Endometrial microvascular endothelial cells (primary cell): Measurements from ENCODE around the gene TMEM131L. TPM values are rescaled to one million over a fixed set of nuclear protein-coding genes. Genes with fewer than 3 reads are reported as not detected.

Experiments used
- in situ Hi-C: cut with HindIII; loops from 2 replicates; pipeline ENCODE4 v1.10.0; 2017; ENCODE audit warnings: low sequenced_read_pairs, low pct_unique_long_range_greater_than_20kb; ENCODE audit errors: inconsistent ontology term
- total RNA-seq: library from RNA; depleted of rRNA; stranded (reverse); fragments of >200 nt; gene quantifications from one replicate; pipeline ENCODE4 v1.2.3, GENCODE V29; 2015; ENCODE audit errors: inconsistent ontology term

The TMEM131L gene
- total RNA-seq, 1 donor from 2014 or later, result 21.4 TPM

- in situ Hi-C loops, result no loop called here
Measured at GRCh38 chr4:153517159-153517558, 51.0 kb downstream of the TMEM131L start.

GRCh38 chr4:153518001-153518400, 51.8 kb downstream of the TMEM131L start:
- in situ Hi-C loops, result no loop called here

- in situ Hi-C loops, result no loop called here
Measured at GRCh38 chr4:153518637-153519389, 52.7 kb downstream of the TMEM131L start.

GRCh38 chr4:153519687-153520086, 53.5 kb downstream of the TMEM131L start:
- in situ Hi-C loops, result no loop called here

GRCh38 chr4:153520227-153520626, 54.1 kb downstream of the TMEM131L start:
- in situ Hi-C loops, result no loop called here

GRCh38 chr4:153520801-153521329, 54.7 kb downstream of the TMEM131L start:
- in situ Hi-C loops, result no loop called here

- in situ Hi-C loops, result no loop called here
Measured at GRCh38 chr4:153521478-153521877, 55.3 kb downstream of the TMEM131L start.

GRCh38 chr4:153521999-153522801, 56.0 kb downstream of the TMEM131L start:
- in situ Hi-C loops, result no loop called here

GRCh38 chr4:153522802-153523094, 56.6 kb downstream of the TMEM131L start:
- in situ Hi-C loops, result no loop called here

- in situ Hi-C loops, result no loop called here
Measured at GRCh38 chr4:153523164-153523796, 57.1 kb downstream of the TMEM131L start.

GRCh38 chr4:153523941-153524386, 57.8 kb downstream of the TMEM131L start:
- in situ Hi-C loops, result no loop called here

- in situ Hi-C loops, result no loop called here
Measured at GRCh38 chr4:153524682-153525081, 58.5 kb downstream of the TMEM131L start.

GRCh38 chr4:153527690-153528089, 61.5 kb downstream of the TMEM131L start:
- in situ Hi-C loops, result no loop called here

GRCh38 chr4:153528705-153529485, 62.7 kb downstream of the TMEM131L start:
- in situ Hi-C loops, result no loop called here

GRCh38 chr4:153529646-153530045, 63.5 kb downstream of the TMEM131L start:
- in situ Hi-C loops, result no loop called here

GRCh38 chr4:153530284-153530999, 64.3 kb downstream of the TMEM131L start:
- in situ Hi-C loops, result no loop called here

GRCh38 chr4:153531000-153531358, 64.8 kb downstream of the TMEM131L start:
- in situ Hi-C loops, result no loop called here

GRCh38 chr4:153531976-153532626, 65.9 kb downstream of the TMEM131L start:
- in situ Hi-C loops, result no loop called here
